SK-N-SH treated with all-trans-retinoic acid at 6 μM for 48 hours (cell line): ENCODE measurements around the gene NUP210L.

Experiments used
- ATAC-seq: fragments of 200-7000 bp; cut with Tn5 transposase; 3 replicates; pipeline ENCODE4 v1.9.1; 2020; ENCODE audit warnings: mild to moderate bottlenecking, moderate library complexity
- BACH2 ChIP-seq: fragments of 250-450 bp; sonication (Bioruptor Pico); IDR thresholded peaks from 2 replicates; pipeline ENCODE4 v1.9.0; 2021; ENCODE audit warnings: mild to moderate bottlenecking, borderline replicate concordance
- CSDC2 ChIP-seq: fragments of 250-450 bp; sonication (Bioruptor Pico); IDR thresholded peaks from 2 replicates; pipeline ENCODE4 v1.5.0; 2020; ENCODE audit warnings: mild to moderate bottlenecking, moderate library complexity
- ESRRG ChIP-seq: fragments of 250-450 bp; sonication (Bioruptor Pico); IDR thresholded peaks from 2 replicates; pipeline ENCODE4 v1.6.1; 2021; ENCODE audit warnings: mild to moderate bottlenecking
- GLIS3 ChIP-seq: fragments of 250-450 bp; sonication (Bioruptor Pico); IDR thresholded peaks from 2 replicates; pipeline ENCODE4 v1.5.0; 2020; ENCODE audit warnings: mild to moderate bottlenecking, moderate library complexity
- OSR1 ChIP-seq: fragments of 250-450 bp; sonication (Bioruptor Pico); IDR thresholded peaks from 2 replicates; pipeline ENCODE4 v1.8.0; 2022; ENCODE audit warnings: moderate library complexity, mild to moderate bottlenecking, inconsistent platforms
- SNAI2 ChIP-seq: fragments of 250-450 bp; sonication (Bioruptor Pico); IDR thresholded peaks from 2 replicates; pipeline ENCODE4 v1.5.0; 2020; ENCODE audit warnings: mild to moderate bottlenecking, moderate library complexity
- TOX ChIP-seq: fragments of 250-450 bp; sonication (Bioruptor Pico); IDR thresholded peaks from 2 replicates; pipeline ENCODE4 v1.8.0; 2021; ENCODE audit warnings: mild to moderate bottlenecking, moderate library complexity, borderline replicate concordance
- ZC3H10 ChIP-seq: fragments of 250-450 bp; sonication (Bioruptor Pico); IDR thresholded peaks from 2 replicates; pipeline ENCODE4 v1.5.1; 2021; ENCODE audit warnings: mild to moderate bottlenecking, moderate library complexity
- ZFP3 ChIP-seq: fragments of 250-450 bp; sonication (Bioruptor Pico); IDR thresholded peaks from 2 replicates; pipeline ENCODE4 v1.5.0; 2020; ENCODE audit warnings: mild to moderate bottlenecking, moderate library complexity
- ZFP30 ChIP-seq: fragments of 450-650 bp; formaldehyde crosslinking; IDR thresholded peaks from 2 replicates; pipeline ENCODE4 v1.5.0; 2022; ENCODE audit warnings: mild to moderate bottlenecking, moderate library complexity
- TF ChIP-seq, protein P1 (sequence below): fragments of 250-450 bp; sonication (Bioruptor Pico); IDR thresholded peaks from 2 replicates; pipeline ENCODE4 v1.5.1; 2021; ENCODE audit warnings: mild to moderate bottlenecking, moderate library complexity
- TF ChIP-seq, protein P2 (sequence below): fragments of 250-450 bp; sonication (Bioruptor Pico); IDR thresholded peaks from 2 replicates; pipeline ENCODE4 v1.8.0; 2020; ENCODE audit warnings: mild to moderate bottlenecking, moderate library complexity, borderline replicate concordance
- TF ChIP-seq, protein P3 (sequence below): fragments of 250-450 bp; sonication (Bioruptor Pico); IDR thresholded peaks from 2 replicates; pipeline ENCODE4 v1.8.0; 2021; ENCODE audit warnings: low read depth, mild to moderate bottlenecking, moderate library complexity, borderline replicate concordance
- TF ChIP-seq, protein P4 (sequence below): fragments of 250-450 bp; sonication (Bioruptor Pico); IDR thresholded peaks from 2 replicates; pipeline ENCODE4 v1.5.1; 2020; ENCODE audit warnings: low read depth, mild to moderate bottlenecking, moderate library complexity

Gene NUP210L

DNA sequence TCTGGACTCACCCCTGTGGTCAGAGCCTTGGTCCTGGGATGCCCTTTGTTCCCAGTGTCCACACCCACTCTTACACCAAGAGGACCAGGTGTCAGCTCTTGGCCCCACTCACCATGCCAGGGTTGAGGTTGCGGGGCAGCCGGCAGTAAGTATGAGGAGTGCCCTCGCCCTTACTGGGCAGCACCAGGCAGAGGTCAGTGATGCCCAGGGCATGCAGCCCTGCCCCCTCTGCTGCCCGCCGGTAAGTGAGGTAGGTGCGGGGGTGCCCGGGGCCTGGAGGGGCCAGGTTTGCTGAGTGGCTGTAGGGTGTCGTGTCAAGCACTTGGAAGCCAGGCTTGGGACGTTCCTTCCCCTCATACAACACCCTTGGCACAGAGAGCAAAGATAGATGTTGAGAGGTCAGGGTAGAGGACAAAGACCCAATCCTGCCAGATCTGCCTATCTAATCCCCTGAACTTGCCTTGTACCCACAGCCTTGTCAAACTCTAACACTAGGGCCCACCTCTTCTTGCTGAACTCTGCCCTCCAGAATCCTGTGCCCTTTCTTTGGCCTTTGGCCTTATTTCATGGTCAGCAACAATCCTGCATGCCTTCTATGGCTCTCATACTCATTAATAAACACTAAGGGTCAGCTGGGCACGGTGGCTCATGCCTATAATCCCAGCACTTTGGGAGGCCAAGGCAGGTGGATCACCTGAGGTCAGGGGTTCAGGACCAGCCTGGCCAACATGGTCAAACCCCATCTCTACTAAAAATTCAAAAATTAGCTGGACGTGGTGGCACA lies 211.9 kb downstream of the NUP210L start:
- TF ChIP-seq SNAI2 (CRISPR knock-in tag) (no peak), ESRRG (CRISPR knock-in tag) (no peak), OSR1 (CRISPR knock-in tag) (no peak), TOX (CRISPR knock-in tag) (no peak), ZFP30 (CRISPR knock-in tag) (no peak), CSDC2 (CRISPR knock-in tag) (no peak), ZC3H10 (no peak), BACH2 (CRISPR knock-in tag) (no peak), ZFP3 (CRISPR knock-in tag) (no peak), GLIS3 (CRISPR knock-in tag) (no peak)
- TF ChIP-seq, protein P1, sequence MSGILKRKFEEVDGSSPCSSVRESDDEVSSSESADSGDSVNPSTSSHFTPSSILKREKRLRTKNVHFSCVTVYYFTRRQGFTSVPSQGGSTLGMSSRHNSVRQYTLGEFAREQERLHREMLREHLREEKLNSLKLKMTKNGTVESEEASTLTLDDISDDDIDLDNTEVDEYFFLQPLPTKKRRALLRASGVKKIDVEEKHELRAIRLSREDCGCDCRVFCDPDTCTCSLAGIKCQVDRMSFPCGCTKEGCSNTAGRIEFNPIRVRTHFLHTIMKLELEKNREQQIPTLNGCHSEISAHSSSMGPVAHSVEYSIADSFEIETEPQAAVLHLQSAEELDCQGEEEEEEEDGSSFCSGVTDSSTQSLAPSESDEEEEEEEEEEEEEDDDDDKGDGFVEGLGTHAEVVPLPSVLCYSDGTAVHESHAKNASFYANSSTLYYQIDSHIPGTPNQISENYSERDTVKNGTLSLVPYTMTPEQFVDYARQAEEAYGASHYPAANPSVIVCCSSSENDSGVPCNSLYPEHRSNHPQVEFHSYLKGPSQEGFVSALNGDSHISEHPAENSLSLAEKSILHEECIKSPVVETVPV (CRISPR knock-in tag), result no peak
- TF ChIP-seq, protein P2, sequence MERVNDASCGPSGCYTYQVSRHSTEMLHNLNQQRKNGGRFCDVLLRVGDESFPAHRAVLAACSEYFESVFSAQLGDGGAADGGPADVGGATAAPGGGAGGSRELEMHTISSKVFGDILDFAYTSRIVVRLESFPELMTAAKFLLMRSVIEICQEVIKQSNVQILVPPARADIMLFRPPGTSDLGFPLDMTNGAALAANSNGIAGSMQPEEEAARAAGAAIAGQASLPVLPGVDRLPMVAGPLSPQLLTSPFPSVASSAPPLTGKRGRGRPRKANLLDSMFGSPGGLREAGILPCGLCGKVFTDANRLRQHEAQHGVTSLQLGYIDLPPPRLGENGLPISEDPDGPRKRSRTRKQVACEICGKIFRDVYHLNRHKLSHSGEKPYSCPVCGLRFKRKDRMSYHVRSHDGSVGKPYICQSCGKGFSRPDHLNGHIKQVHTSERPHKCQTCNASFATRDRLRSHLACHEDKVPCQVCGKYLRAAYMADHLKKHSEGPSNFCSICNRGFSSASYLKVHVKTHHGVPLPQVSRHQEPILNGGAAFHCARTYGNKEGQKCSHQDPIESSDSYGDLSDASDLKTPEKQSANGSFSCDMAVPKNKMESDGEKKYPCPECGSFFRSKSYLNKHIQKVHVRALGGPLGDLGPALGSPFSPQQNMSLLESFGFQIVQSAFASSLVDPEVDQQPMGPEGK (CRISPR knock-in tag), result no peak
- TF ChIP-seq, protein P3, sequence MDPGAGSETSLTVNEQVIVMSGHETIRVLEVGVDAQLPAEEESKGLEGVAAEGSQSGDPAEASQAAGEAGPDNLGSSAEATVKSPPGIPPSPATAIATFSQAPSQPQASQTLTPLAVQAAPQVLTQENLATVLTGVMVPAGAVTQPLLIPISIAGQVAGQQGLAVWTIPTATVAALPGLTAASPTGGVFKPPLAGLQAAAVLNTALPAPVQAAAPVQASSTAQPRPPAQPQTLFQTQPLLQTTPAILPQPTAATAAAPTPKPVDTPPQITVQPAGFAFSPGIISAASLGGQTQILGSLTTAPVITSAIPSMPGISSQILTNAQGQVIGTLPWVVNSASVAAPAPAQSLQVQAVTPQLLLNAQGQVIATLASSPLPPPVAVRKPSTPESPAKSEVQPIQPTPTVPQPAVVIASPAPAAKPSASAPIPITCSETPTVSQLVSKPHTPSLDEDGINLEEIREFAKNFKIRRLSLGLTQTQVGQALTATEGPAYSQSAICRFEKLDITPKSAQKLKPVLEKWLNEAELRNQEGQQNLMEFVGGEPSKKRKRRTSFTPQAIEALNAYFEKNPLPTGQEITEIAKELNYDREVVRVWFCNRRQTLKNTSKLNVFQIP (CRISPR knock-in tag), result no peak
- TF ChIP-seq, protein P4, sequence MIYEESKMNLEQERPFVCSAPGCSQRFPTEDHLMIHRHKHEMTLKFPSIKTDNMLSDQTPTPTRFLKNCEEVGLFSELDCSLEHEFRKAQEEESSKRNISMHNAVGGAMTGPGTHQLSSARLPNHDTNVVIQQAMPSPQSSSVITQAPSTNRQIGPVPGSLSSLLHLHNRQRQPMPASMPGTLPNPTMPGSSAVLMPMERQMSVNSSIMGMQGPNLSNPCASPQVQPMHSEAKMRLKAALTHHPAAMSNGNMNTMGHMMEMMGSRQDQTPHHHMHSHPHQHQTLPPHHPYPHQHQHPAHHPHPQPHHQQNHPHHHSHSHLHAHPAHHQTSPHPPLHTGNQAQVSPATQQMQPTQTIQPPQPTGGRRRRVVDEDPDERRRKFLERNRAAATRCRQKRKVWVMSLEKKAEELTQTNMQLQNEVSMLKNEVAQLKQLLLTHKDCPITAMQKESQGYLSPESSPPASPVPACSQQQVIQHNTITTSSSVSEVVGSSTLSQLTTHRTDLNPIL, result no peak
- ATAC-seq, result no peak
